ENCODE measurements around the gene EFNB3. TPM values are rescaled to one million over a fixed set of nuclear protein-coding genes. Genes with fewer than 3 reads are reported as not detected.

EFNB3 gene
- total RNA-seq, 2 experiments from 2014 or later: not detected

- intact Hi-C loops (cut with micrococcal nuclease): loop anchor here (10.0 kb wide), 1 partner anchor 72 kb away; no protein-coding TSS in a partner anchor
- POLR2A ChIA-PET: interaction anchor here (0.7 to 1.3 kb wide), 2 partner anchors 54 to 202 kb away, joined by 3 read pairs; partner anchors contain the start of gene WRAP53
- Mint-ChIP-seq H3K27me3 (peaks cover 5% of the 10 kb centered on the region), H3K9me3 (no peaks in the 10 kb centered on the region), H3K36me3 (ENCODE audit: low read depth) (no peaks in the 10 kb centered on the region), H3K4me1 (ENCODE audit: low read depth) (no peaks in the 10 kb centered on the region), H3K4me3 (no peak overlapping the region), H3K27ac (no peak overlapping the region)
- CTCF ChIA-PET: interaction anchor here (0.7 to 3.2 kb wide), 37 partner anchors 8 to 320 kb away, joined by 3 to 21 read pairs (median 5); partner anchors contain the start of gene KDM6B
- ATAC-seq (no peak), DNase-seq (no peak)
- TF ChIP-seq CTCF (IDR thresholded peaks at IDR 0.05): no peak
Observed at GRCh38 chr17:7742729-7743128, 37.7 kb downstream of the EFNB3 start.

DNA sequence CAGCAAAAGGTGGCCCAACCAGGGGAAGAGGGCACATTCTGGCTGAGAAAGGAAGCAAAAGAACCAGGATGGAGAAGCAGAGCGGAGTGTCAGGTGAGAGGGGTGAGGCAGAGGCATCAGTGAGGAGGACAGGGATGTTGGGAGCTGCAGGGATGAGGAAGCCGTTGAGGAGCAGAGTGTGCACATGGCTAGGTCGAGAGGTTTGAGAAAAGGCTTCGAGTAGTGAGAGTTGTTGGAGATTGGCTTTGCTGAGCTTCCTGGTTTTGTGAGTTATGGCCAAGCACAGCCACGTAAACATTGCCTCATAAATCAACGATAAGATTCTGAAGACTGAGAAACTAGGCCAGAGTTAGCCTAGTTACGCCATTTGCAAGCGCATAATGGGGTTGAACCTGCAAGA lies 39.4 kb downstream of the EFNB3 start:
- no peak for ATAC-seq
- Mint-ChIP-seq H3K4me3 (no peak overlapping the region), H3K36me3 (ENCODE audit: low read depth) (no peaks in the 10 kb centered on the region), H3K4me1 (ENCODE audit: low read depth) (no peaks in the 10 kb centered on the region), H3K27ac (no peak overlapping the region), H3K27me3 (peaks cover 5% of the 10 kb centered on the region), H3K9me3 (no peaks in the 10 kb centered on the region)
- POLR2A ChIA-PET: interaction anchor here (0.9 kb wide), 1 partner anchor 14 kb away, joined by 3 read pairs; no protein-coding TSS in a partner anchor
- CTCF ChIA-PET: interaction anchor here (0.7 to 3.2 kb wide), 28 partner anchors 12 to 342 kb away, joined by 3 to 21 read pairs (median 6); partner anchors contain the start of genes EFNB3, KDM6B and RNF227
- TF ChIP-seq CTCF (IDR thresholded peaks at IDR 0.05): no peak
- no peak for DNase-seq
- intact Hi-C loops (cut with micrococcal nuclease): loop anchor here (10.0 kb wide), 1 partner anchor 70 kb away; no protein-coding TSS in a partner anchor

DNA sequence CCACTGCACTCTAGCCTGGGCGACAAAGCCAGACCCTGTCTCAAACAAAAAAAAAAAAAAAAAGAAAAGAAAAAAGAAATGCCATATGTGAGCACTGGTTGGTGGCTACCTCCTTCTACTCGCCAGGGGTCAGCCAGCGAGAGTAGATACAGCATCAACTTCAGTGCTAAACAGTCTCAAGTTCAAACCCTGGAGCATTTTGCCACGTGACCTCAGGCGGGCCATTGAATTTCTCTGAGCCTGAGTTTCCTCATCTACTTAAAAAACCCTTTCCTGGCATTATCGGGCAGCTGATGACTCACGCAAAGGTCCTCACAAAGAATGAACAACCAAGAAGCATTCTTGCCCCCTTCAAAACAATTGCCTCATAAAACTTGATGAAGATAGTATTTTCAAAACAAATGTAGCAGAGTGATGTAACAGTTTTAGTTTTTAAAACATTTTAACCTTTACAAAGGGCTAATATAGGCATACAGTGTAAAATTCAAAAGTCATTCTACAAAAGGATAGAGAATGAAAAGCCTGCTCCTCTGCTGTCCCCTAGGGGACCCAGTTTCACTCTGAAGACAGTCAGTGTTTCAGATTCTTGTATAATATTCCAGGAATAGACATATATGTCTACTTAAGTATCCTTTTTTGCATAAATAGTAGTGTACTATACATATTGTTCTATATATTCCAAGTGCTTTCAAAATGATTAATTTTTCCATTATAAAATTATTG lies 40.9 kb downstream of the EFNB3 start:
- intact Hi-C loops (cut with micrococcal nuclease): loop anchor here (10.0 kb wide), 1 partner anchor 69 kb away; no protein-coding TSS in a partner anchor
- POLR2A ChIA-PET: no interaction called here
- H3K4me3 Mint-ChIP-seq: no peak overlapping the region
- no peaks in the 10 kb centered on the region for H3K4me1 Mint-ChIP-seq (ENCODE audit: low read depth)
- CTCF ChIA-PET: no interaction called here
- TF ChIP-seq CTCF (IDR thresholded peaks at IDR 0.05): no peak
- peaks cover 1% of the 10 kb centered on the region for H3K27me3 Mint-ChIP-seq
- no peaks in the 10 kb centered on the region for H3K9me3 Mint-ChIP-seq
- no peak for DNase-seq
- H3K36me3 Mint-ChIP-seq (ENCODE audit: low read depth): no peaks in the 10 kb centered on the region
- no peak overlapping the region for H3K27ac Mint-ChIP-seq
- ATAC-seq: no peak

DNA sequence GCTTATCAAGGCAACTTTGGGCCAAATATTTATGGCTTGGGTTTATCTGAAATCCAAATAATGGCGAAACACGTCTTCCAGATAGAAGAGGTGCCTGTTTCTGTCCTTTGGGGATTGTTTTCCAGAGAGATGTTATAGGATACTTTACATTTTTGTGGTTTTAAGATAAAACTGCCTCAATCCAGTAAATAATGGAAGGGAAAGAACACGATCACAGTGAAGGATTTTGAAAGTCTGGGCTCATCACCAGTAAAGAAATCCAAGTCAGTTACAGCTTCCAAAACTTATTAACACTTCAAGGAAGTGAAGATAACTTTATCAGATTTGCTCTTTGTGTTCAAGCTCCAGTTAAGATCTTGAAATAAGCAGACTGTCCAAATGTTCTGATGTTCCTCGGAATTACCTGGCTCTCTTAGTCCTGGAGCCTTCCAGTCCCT lies 42.7 kb downstream of the EFNB3 start:
- ATAC-seq (no peak), DNase-seq (no peak)
- H3K4me3 Mint-ChIP-seq: no peak overlapping the region
- CTCF ChIA-PET: interaction anchor here (0.5 to 2.1 kb wide), 4 partner anchors 26 to 241 kb away, joined by 3 to 6 read pairs (median 4); partner anchors contain the start of gene KDM6B
- H3K36me3 Mint-ChIP-seq (ENCODE audit: low read depth): no peaks in the 10 kb centered on the region
- H3K27me3 Mint-ChIP-seq: no peaks in the 10 kb centered on the region
- no peaks in the 10 kb centered on the region for H3K9me3 Mint-ChIP-seq
- no peak overlapping the region for H3K27ac Mint-ChIP-seq
- POLR2A ChIA-PET: no interaction called here
- no peaks in the 10 kb centered on the region for H3K4me1 Mint-ChIP-seq (ENCODE audit: low read depth)
- no peak for TF ChIP-seq CTCF (IDR thresholded peaks at IDR 0.05)
- intact Hi-C loops (cut with micrococcal nuclease): loop anchor here (10.0 kb wide), 1 partner anchor 67 kb away; no protein-coding TSS in a partner anchor
